OCI-LY7 (cell line): ENCODE measurements around the gene DIP2A. TPM values are rescaled to one million over a fixed set of nuclear protein-coding genes. Genes with fewer than 3 reads are reported as not detected.

ENCODE experiments used
- BruUV-seq: library from RNA; stranded (reverse); fragments of 400-500 nt; replicated peaks from 2 replicates; lab custom pipeline; 2021; lab: Mats Ljungman, UMichigan
- CTCF ChIA-PET: fragments of 300-600 bp; sonication (Branson Sonifier 250); formaldehyde crosslinking; loops from one replicate; lab custom pipeline; 2022; ENCODE audit warnings: antibody characterized with exemption; ENCODE audit not compliant: unreplicated experiment; lab: Charles Lee
- POLR2A ChIA-PET: fragments of 300-600 bp; sonication (Branson Sonifier 250); formaldehyde crosslinking; loops from one replicate; lab custom pipeline; 2022; ENCODE audit warnings: antibody characterized with exemption; lab: Charles Lee
- DNase-seq: peaks from one replicate; pipeline ENCODE4 v3.0.0-alpha.2; 2015; ENCODE audit warnings: low spot score
- H2AFZ ChIP-seq: fragments of 200-600 bp; sonication (generic), shearing (Covaris generic); 2 replicates; pipeline ENCODE4 v1.6.1; 2014; ENCODE audit warnings: mild to moderate bottlenecking, antibody characterized with exemption, low read length, moderate library complexity
- H3K27ac ChIP-seq: fragments of 200-600 bp; sonication (generic); 2 replicates; pipeline ENCODE4 v1.5.1; 2014; ENCODE audit warnings: mixed run types, low read depth, mild to moderate bottlenecking, moderate library complexity, low read length, inconsistent platforms; ENCODE audit not compliant: poor library complexity, severe bottlenecking
- H3K36me3 ChIP-seq: fragments of 200-600 bp; sonication (generic); 2 replicates; pipeline ENCODE4 v1.6.1; 2014; ENCODE audit warnings: mild to moderate bottlenecking, antibody characterized with exemption, low read length, moderate library complexity, mixed read lengths; ENCODE audit not compliant: insufficient read depth
- H3K4me1 ChIP-seq: fragments of 200-600 bp; sonication (generic); 2 replicates; pipeline ENCODE4 v1.5.1; 2014; ENCODE audit warnings: mild to moderate bottlenecking, low read length; ENCODE audit not compliant: insufficient read depth, poor library complexity, severe bottlenecking
- H3K4me2 ChIP-seq: fragments of 200-600 bp; sonication (generic); 2 replicates; pipeline ENCODE4 v1.6.1; 2014; ENCODE audit warnings: mild to moderate bottlenecking, low read length
- H3K4me3 ChIP-seq: fragments of 200-600 bp; sonication (generic); 2 replicates; pipeline ENCODE4 v1.5.1; 2014; ENCODE audit warnings: mild to moderate bottlenecking, low read depth, low read length; ENCODE audit not compliant: poor library complexity, severe bottlenecking
- H3K79me2 ChIP-seq: fragments of 200-600 bp; sonication (generic); 2 replicates; pipeline ENCODE4 v1.6.1; 2016; ENCODE audit warnings: low read depth, mild to moderate bottlenecking, low read length, moderate library complexity, mixed read lengths; ENCODE audit not compliant: insufficient read depth
- H3K9me2 ChIP-seq: fragments of 200-600 bp; sonication (generic); 2 replicates; pipeline ENCODE4 v1.6.1; 2016; ENCODE audit warnings: mild to moderate bottlenecking, low read length, mixed read lengths; ENCODE audit not compliant: insufficient read depth
- H3K9me3 ChIP-seq: fragments of 200-600 bp; sonication (generic); 2 replicates; pipeline ENCODE4 v1.6.1; 2014; ENCODE audit warnings: mild to moderate bottlenecking, mixed run types, low read length, mixed read lengths
- H4K20me1 ChIP-seq: fragments of 200-600 bp; sonication (generic); 2 replicates; pipeline ENCODE4 v1.6.1; 2014; ENCODE audit warnings: mild to moderate bottlenecking, antibody characterized with exemption, low read length, moderate library complexity, mixed read lengths; ENCODE audit not compliant: insufficient read depth
- EZH2phosphoT487 ChIP-seq: fragments of 200-600 bp; sonication (generic); IDR thresholded peaks from 2 replicates; pipeline ENCODE4 v1.6.1; 2018; ENCODE audit warnings: low read depth, borderline replicate concordance, mild to moderate bottlenecking, mixed run types, antibody characterized with exemption, low read length, moderate library complexity, mixed read lengths
- intact Hi-C: fragments of 100-400 bp; cut with micrococcal nuclease; formaldehyde crosslinking; loops from one replicate; pipeline ENCODE4 v1.10.0; 2022; ENCODE audit not compliant: unreplicated experiment
- total RNA-seq, 2 experiments: library from RNA; depleted of rRNA in 1 of 2; stranded (reverse); fragments of >200 nt in 1 of 2; shearing (Covaris generic) in 1 of 2; gene quantifications; 2 replicates each; pipeline ENCODE4 v1.2.3, GENCODE V29; 2014 to 2022
- TF ChIP-seq, protein P1 (sequence below): fragments of 200-600 bp; sonication (generic); conservative IDR thresholded peaks from 2 replicates; pipeline ENCODE4 v1.5.1; 2014; ENCODE audit warnings: mild to moderate bottlenecking, antibody characterized with exemption, low read length, moderate library complexity, mixed read lengths

The DIP2A gene
- total RNA-seq, 2 experiments from 2014 or later, result 27.9 to 44.7 TPM

DNA sequence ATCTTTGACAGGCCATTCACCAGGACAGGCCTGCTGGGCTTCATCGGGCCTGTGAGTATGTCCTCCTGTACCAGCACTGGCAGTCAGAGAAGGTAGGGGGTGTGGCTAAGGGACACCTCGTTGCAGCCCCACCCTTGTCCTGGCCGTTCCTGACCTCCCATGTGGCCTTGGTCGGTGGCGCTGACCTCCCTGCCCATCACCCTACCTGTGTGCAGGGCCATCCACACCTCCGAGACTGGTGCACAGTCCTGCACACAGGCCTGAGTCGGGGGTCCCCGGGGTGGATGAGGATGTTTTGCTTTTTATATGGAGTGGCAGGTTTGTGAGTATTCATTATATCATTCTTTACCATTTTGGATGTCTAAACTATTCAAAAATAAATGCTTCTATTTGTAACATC is 87.2 kb downstream of the DIP2A start:
- Histone ChIP-seq H3K4me3 (no peak overlapping the region), H4K20me1 (no peaks in the 10 kb centered on the region), H3K9me2 (no peaks in the 10 kb centered on the region), H3K79me2 (no peaks in the 10 kb centered on the region), H2AFZ (no peak overlapping the region), H3K4me1 (peaks cover 6% of the 10 kb centered on the region), H3K4me2 (no peak overlapping the region), H3K9me3 (no peaks in the 10 kb centered on the region), H3K27ac (no peak overlapping the region), H3K36me3 (peaks cover 17% of the 10 kb centered on the region)
- ChIA-PET CTCF (no interaction called here), POLR2A (no interaction called here)
- intact Hi-C loops, result no loop called here
- no peak for DNase-seq
- BruUV-seq, result no TSS peak
- TF ChIP-seq EZH2phosphoT487, result no peak
- TF ChIP-seq, protein P1, sequence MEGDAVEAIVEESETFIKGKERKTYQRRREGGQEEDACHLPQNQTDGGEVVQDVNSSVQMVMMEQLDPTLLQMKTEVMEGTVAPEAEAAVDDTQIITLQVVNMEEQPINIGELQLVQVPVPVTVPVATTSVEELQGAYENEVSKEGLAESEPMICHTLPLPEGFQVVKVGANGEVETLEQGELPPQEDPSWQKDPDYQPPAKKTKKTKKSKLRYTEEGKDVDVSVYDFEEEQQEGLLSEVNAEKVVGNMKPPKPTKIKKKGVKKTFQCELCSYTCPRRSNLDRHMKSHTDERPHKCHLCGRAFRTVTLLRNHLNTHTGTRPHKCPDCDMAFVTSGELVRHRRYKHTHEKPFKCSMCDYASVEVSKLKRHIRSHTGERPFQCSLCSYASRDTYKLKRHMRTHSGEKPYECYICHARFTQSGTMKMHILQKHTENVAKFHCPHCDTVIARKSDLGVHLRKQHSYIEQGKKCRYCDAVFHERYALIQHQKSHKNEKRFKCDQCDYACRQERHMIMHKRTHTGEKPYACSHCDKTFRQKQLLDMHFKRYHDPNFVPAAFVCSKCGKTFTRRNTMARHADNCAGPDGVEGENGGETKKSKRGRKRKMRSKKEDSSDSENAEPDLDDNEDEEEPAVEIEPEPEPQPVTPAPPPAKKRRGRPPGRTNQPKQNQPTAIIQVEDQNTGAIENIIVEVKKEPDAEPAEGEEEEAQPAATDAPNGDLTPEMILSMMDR, result no peak

DNA sequence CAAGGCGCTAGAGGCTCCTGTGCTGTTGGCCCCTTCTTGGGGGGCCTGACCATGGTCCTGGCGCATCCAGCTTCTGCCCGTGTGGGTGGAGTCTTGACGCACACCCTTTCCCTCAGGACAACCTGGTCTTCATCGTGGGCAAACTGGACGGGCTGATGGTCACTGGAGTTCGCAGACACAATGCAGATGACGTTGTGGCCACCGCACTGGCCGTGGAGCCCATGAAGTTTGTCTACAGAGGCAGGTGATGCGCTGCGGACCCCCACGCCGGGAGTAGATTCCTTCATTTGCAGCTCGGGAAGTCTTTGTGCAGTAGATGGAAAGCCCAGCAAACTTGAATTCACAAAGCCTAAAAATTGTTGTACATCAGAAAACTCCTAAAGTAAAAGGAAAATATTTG is 88.1 kb downstream of the DIP2A start:
- no TSS peak for BruUV-seq
- TF ChIP-seq EZH2phosphoT487, result no peak
- TF ChIP-seq, protein P1, result no peak
- Histone ChIP-seq H3K4me3 (no peak overlapping the region), H2AFZ (no peak overlapping the region), H4K20me1 (no peaks in the 10 kb centered on the region), H3K9me3 (no peaks in the 10 kb centered on the region), H3K79me2 (no peaks in the 10 kb centered on the region), H3K4me1 (peaks cover 13% of the 10 kb centered on the region), H3K27ac (no peak overlapping the region), H3K9me2 (no peaks in the 10 kb centered on the region), H3K4me2 (no peak overlapping the region), H3K36me3 (peaks cover 17% of the 10 kb centered on the region)
- intact Hi-C loops, result no loop called here
- ChIA-PET CTCF (no interaction called here), POLR2A (interaction anchor here (0.6 to 0.7 kb wide), 2 partner anchors 92 to 999 kb away, joined by 3 to 6 read pairs; no protein-coding TSS in a partner anchor)
- no peak for DNase-seq

DNA sequence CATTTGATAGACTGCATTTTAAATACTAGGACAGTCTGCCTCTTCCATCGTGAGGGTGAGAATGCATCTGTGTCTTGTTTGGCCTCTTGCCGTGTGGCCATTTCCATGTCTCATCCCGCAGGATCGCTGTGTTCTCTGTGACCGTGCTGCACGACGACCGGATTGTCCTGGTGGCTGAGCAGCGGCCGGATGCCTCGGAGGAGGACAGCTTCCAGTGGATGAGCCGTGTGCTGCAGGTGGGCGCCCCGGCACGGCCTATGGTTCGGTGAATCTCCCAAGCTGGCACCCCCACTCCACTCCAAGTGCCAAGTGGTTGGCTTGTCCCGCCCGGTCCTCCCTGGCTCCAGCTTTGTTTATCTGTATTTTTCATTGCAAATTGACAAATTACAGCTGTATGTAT is 91.0 kb downstream of the DIP2A start:
- ChIA-PET POLR2A (no interaction called here), CTCF (no interaction called here)
- Histone ChIP-seq H3K4me2 (no peak overlapping the region), H3K4me1 (peaks cover 22% of the 10 kb centered on the region), H4K20me1 (no peaks in the 10 kb centered on the region), H3K4me3 (no peak overlapping the region), H3K9me3 (no peaks in the 10 kb centered on the region), H3K36me3 (peaks cover 17% of the 10 kb centered on the region), H3K27ac (no peak overlapping the region), H3K79me2 (no peaks in the 10 kb centered on the region), H3K9me2 (no peaks in the 10 kb centered on the region), H2AFZ (no peak overlapping the region)
- intact Hi-C loops, result no loop called here
- TF ChIP-seq, protein P1, result no peak
- TF ChIP-seq EZH2phosphoT487, result no peak
- BruUV-seq, result no TSS peak
- no peak for DNase-seq
